DMS153 treated with DMSO at 0.1 percent for 48 hours (cell line): ENCODE measurements around the gene MYF5.
"Not testable (repeated sequence)": the region's sequence is repeated elsewhere in the genome, so short reads cannot be mapped to it uniquely, and the experiment has no call there.

Experiments
- DNase-seq: peaks from one replicate; lab custom pipeline; 2025; ENCODE audit not compliant: unreplicated experiment; lab: John Stamatoyannopoulos, UW

MYF5 gene

DNA sequence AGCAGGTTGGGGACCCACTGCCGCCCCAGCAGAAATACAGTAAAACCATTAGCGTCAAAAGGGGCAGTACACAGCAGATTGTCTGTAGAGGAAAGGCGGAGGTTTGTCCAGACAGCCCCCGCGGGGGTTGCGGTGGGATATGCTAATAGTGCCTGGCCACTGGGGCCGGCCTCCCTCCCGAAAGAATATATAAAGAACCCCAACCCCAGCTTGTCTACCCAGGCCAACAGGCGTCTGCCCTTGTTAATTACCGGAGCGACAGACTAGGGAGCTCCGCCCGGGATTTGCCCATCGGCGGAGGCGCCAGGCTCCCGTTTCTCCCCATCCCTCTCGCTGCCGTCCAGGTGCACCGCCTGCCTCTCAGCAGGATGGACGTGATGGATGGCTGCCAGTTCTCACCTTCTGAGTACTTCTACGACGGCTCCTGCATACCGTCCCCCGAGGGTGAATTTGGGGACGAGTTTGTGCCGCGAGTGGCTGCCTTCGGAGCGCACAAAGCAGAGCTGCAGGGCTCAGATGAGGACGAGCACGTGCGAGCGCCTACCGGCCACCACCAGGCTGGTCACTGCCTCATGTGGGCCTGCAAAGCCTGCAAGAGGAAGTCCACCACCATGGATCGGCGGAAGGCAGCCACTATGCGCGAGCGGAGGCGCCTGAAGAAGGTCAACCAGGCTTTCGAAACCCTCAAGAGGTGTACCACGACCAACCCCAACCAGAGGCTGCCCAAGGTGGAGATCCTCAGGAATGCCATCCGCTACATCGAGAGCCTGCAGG, at the start of gene MYF5:
TSS of gene MYF5 (plus strand) at position 217 of the 774 bp plus-strand sequence. CDS start at position 369, 152 bp downstream.
- no peak for DNase-seq

- DNase-seq = no peak
Observed at GRCh38 chr12:80670214-80670613, 46.5 kb upstream of the MYF5 start.

DNA sequence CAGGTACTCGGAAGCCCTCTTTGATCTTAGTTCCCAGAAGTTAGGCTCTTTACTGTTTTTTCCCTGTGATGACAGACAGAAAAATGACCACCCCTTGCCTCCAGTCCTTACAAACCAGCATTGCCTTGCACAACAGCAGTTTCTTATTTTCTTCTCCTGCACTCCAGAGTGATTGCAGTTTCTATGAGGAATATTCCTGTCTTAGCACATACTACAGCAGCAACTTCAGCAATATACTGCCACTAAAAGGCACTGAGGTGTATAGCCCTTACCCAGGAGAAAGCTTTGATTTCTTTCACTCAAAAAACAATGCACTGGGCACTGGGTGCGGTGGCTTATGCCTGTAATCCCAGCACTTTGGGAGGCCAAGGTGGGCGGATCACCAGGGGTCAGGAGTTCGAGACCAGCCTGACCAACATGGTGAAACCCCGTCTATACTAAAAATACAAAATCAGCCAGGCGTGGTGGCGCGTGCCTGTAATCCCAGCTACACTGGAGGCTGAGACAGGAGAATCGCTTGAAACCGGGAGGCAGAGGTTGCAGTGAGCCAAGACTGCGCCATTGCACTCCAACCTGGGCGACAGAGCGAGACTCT, 40.6 kb upstream of the MYF5 start:
- not testable (repeated sequence) for DNase-seq

GRCh38 chr12:80676856-80677255, 39.9 kb upstream of the MYF5 start:
- no peak for DNase-seq

DNA sequence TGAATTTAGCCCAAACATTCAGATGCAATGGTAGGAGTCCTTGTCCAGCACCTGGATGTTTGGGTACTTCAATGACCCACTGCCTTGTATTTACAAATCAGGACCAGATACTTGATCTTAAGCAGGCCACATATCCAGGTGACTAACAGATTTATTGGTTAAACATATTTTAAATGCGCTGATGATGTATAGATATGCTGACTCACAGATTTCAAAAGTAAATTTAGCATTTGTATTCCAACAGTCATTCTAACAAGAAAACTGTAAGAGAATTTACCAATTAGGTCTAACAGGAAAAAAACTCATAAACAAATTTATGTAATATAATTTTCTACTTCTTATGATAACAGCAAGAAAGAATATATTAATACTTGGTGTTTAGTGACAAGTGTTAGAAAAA, 38.7 kb upstream of the MYF5 start:
- no peak for DNase-seq

DNA sequence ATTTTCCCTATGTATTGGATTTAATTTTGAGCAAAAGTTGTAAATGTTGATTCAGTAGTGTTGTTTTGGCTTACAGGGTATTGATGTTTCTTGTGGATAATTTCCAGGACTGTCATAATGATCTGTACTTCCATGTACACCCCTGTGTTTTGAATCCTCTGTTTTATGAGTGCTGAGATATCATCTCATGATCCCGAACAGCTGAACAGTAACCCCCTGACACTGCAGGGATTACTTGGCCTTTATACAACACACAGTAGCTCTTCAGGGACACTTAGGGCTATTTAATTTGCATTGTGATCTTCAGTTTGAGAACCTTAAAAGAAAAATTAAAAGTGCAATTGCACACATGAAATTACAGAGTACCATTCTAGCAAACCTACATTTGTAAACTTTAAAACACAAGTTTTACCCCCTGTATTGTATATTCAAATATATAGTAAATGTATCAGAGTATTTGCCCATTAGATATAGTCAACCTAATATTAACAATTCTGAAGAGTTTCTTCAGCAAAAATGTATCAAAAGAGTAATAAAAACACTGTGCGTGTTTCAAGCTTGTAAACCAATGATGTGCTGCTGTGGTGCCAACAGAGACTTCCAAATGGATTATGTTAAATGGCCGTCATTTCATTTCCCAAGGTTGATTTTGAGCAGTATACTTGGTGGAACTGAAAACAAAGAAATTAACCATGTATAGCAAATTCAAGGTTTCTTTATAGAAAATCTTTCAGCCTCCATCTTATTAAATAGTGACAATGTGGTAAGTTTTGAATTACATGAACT, 37.2 kb upstream of the MYF5 start:
- no peak for DNase-seq

GRCh38 chr12:80681287-80681686, 35.4 kb upstream of the MYF5 start:
- DNase-seq = no peak

DNA sequence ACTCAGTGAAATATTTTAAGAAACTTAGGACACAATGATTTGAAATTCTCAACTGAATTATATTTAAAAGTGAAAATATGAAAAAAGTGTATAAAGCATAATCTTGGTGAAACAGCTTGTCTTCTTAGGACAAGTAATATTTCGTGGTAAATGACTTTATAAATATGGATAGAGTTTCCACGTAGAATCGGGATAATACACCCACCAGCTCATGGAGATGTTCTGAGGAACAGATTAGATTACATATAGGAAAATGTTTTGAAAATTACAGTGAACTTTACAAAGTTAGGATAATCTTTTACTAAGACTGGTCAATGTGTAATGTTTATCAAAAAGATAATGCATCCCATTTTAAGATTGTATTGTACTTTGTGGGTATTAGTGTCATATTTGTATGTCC, 34.9 kb upstream of the MYF5 start:
- no peak for DNase-seq

- no peak for DNase-seq
Observed at GRCh38 chr12:80684077-80684495, 32.6 kb upstream of the MYF5 start.

- no peak for DNase-seq
Observed at GRCh38 chr12:80690090-80690489, 26.6 kb upstream of the MYF5 start.

DNA sequence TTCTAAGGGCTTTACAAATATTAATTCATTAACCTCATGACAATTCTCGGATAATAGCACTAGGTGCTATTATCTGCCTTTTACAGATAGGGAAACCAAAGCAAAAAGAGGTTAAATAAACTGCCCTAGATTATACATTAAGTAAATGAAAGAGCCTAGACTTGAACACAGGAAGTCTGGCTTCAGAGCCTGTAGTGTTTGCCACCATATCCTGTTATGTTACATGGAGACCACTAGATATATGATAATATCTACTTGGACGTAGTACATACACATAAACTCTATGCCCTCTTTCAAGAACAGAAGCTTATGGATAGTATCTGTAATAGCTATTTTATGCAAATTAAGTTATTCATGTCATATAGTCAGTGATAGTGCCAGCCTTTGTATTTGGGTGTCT, 26.2 kb upstream of the MYF5 start:
- no peak for DNase-seq

GRCh38 chr12:80692114-80692513, 24.6 kb upstream of the MYF5 start:
- no peak for DNase-seq

GRCh38 chr12:80697270-80697887, 19.3 kb upstream of the MYF5 start:
- no peak for DNase-seq

DNA sequence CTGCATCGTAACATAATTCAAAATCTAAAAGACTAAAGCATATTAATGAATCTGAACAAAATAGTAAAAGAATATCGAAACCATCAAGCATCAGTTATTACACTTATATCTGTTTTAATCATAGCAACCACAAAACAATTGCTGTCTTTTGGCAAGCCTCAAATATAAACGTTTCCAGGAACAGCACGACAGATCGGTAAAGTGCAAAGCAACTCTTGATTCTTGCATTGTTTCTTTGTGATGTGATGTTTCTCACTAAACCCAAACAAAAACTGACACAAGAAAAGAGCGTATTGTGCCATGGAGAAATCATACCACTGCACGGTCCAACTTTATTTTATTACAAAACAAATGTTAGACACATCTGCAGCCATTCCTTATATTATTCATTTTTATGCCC, 18.5 kb upstream of the MYF5 start:
- no peak for DNase-seq

GRCh38 chr12:80698847-80699542, 17.7 kb upstream of the MYF5 start:
- no peak for DNase-seq

- DNase-seq = no peak
Observed at GRCh38 chr12:80700327-80700726, 16.4 kb upstream of the MYF5 start.

DNA sequence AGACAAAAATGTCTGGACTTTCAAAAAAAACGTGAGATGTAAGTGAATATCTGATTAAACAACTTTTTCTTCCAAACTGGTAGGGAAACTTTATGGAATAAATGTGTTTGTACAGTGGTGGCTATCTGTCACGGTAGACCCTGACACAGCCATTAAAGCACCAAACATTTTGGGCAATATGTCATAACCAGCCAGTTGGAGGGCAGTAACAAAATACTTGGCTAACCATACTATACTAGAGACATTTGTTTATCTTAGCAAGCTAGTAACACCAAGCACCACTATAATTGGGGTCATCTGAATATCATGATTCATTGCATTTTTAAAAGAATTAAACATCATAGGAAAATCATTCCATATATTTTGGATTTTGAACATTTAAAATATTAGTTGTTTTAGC, 15.3 kb upstream of the MYF5 start:
- DNase-seq = no peak

DNA sequence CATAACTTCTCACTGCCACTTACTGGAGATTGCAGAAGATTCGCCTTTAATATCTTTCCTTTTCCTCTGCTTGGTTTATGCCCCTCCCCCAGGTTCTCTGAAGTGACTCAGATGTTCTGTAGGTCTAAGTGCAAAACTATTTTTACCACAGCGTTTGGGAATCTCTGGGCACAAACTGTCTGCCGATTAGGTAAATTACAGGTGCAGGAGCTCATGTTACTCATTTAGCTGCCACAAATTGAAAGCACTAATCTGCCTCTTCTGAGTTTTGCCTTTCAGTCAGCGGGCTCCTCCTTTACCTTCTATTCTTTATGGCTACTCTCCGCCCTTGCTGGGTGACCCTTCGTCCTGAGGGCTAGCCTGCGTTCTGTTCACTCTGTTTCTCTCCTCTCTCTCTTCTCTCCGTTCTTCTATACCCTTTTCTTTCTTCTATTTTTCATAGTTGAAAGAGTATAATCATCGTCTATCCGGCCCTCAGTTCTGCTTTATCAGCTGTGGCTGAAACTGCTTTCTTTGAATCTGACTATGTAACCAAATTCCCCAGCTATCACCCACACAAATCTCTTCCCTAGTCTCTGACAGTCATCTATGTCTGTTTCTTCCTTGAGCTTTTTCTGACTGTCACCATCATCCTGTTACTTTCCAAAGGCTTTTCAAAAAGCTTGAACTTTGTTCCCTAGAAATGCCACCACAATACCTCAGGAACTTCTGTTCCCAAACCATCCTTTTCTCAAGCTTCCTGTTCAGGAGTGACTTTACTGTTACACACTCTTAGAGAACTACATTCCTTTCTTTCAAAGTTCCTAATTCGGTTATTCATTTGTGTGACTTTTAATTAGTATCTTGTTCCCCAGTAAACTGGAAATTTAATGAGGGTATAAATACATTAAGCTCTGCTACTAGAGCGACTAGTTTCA, 13.6 kb upstream of the MYF5 start:
- DNase-seq = no peak

GRCh38 chr12:80704420-80704819, 12.3 kb upstream of the MYF5 start:
- DNase-seq = no peak
